ENCODE data around the gene OR1F1. TPM values are rescaled to one million over a fixed set of nuclear protein-coding genes. Genes with fewer than 3 reads are reported as not detected.

Gene OR1F1
- polyA plus RNA-seq, 1 of the 3 experiments (the other 2 are of a cell fraction) = 0.71 TPM

DNA sequence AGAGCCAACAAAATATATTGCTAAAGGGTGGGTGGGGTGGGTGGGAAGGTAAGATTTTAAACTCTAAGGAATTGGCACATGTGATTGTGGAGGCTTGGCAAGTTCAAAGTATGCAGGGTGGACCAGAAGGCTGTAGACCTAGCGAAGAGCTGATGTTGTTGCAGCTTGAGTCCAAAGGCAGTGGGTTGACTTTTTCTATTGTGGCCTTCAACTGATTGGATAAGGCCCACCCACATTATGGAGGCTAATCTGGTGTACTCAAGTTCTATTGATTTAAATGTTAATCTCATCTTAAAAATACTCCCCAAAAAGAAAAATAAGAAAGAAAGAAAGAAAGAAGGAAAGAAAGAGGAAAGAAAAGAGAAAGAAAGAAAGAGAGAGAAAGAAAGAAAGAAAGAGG is 24.6 kb downstream of the OR1F1 start:
- H3K36me3 ChIP-seq (replicated peaks in 1 of 2; ENCODE audit: control insufficient read depth in 1 of 2, insufficient read depth in 2 of 2, low read length in 1 of 2) = no peaks in the 10 kb centered on the region
- H3K27me3 ChIP-seq (ENCODE audit: insufficient read depth) = peaks cover 13% of the 10 kb centered on the region; the same call in 1 of the 2 replicates
- H3K4me3 ChIP-seq (ENCODE audit: low read depth in 2 of 2, low read length in 1 of 2) = no peak overlapping the region
- H3K4me1 ChIP-seq (ENCODE audit: control insufficient read depth in 1 of 2, insufficient read depth in 2 of 2, low read depth in 1 of 2, low read length in 1 of 2) = no peaks in the 10 kb centered on the region
- no peaks in the 10 kb centered on the region for H3K79me2 ChIP-seq (ENCODE audit: insufficient read depth)
- no peaks in the 10 kb centered on the region for H3F3A ChIP-seq (replicated peaks; ENCODE audit: insufficient read depth)
- no peak overlapping the region for H2AFZ ChIP-seq (ENCODE audit: low read depth)
- no peaks in the 10 kb centered on the region for H3K9me3 ChIP-seq
- ChIA-PET CTCF (no interaction called here), POLR2A (no interaction called here)
- H3K27ac ChIP-seq (ENCODE audit: low read depth in 2 of 2, low read length in 1 of 2) = no peak overlapping the region
- no peak overlapping the region for H3K4me2 ChIP-seq
- no peaks in the 10 kb centered on the region for H4K20me1 ChIP-seq (ENCODE audit: insufficient read depth)
- no peaks in the 10 kb centered on the region for H3K9me2 ChIP-seq
- DNase-seq = no peak
- 4% methylated on average over 1 of the region's 1 CpG for WGBS (ENCODE audit: low lambda C conversion rate)
- no peak overlapping the region for H3K9ac ChIP-seq
- TF ChIP-seq, protein P1, sequence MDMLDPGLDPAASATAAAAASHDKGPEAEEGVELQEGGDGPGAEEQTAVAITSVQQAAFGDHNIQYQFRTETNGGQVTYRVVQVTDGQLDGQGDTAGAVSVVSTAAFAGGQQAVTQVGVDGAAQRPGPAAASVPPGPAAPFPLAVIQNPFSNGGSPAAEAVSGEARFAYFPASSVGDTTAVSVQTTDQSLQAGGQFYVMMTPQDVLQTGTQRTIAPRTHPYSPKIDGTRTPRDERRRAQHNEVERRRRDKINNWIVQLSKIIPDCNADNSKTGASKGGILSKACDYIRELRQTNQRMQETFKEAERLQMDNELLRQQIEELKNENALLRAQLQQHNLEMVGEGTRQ (IDR thresholded peaks at IDR 0.05; ENCODE audit: borderline replicate concordance, low read depth, low read length) = no peak
- TF ChIP-seq FOSL2 (IDR thresholded peaks at IDR 0.05; ENCODE audit: borderline replicate concordance, low read depth) (no peak), SIN3A (IDR thresholded peaks at IDR 0.05; ENCODE audit: borderline replicate concordance, low read depth, low read length) (no peak), JUND (IDR thresholded peaks at IDR 0.05) (no peak), POLR2AphosphoS5 (IDR thresholded peaks at IDR 0.05; ENCODE audit: low read depth, low read length) (no peak), CHD2 (IDR thresholded peaks at IDR 0.05; ENCODE audit: low read length, partially characterized antibody) (no peak), TCF12 (IDR thresholded peaks at IDR 0.05) (no peak), NFIC (IDR thresholded peaks at IDR 0.05; ENCODE audit: borderline replicate concordance) (no peak), FOXM1 (IDR thresholded peaks at IDR 0.05; ENCODE audit: low read depth) (no peak), ELF1 (IDR thresholded peaks at IDR 0.05) (no peak), TAF1 (IDR thresholded peaks at IDR 0.05; ENCODE audit: borderline replicate concordance, low read depth, low read length) (no peak)
- TF ChIP-seq, protein P2, sequence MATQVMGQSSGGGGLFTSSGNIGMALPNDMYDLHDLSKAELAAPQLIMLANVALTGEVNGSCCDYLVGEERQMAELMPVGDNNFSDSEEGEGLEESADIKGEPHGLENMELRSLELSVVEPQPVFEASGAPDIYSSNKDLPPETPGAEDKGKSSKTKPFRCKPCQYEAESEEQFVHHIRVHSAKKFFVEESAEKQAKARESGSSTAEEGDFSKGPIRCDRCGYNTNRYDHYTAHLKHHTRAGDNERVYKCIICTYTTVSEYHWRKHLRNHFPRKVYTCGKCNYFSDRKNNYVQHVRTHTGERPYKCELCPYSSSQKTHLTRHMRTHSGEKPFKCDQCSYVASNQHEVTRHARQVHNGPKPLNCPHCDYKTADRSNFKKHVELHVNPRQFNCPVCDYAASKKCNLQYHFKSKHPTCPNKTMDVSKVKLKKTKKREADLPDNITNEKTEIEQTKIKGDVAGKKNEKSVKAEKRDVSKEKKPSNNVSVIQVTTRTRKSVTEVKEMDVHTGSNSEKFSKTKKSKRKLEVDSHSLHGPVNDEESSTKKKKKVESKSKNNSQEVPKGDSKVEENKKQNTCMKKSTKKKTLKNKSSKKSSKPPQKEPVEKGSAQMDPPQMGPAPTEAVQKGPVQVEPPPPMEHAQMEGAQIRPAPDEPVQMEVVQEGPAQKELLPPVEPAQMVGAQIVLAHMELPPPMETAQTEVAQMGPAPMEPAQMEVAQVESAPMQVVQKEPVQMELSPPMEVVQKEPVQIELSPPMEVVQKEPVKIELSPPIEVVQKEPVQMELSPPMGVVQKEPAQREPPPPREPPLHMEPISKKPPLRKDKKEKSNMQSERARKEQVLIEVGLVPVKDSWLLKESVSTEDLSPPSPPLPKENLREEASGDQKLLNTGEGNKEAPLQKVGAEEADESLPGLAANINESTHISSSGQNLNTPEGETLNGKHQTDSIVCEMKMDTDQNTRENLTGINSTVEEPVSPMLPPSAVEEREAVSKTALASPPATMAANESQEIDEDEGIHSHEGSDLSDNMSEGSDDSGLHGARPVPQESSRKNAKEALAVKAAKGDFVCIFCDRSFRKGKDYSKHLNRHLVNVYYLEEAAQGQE (IDR thresholded peaks at IDR 0.05; ENCODE audit: low read depth, low read length) = no peak
- TF ChIP-seq, protein P3, sequence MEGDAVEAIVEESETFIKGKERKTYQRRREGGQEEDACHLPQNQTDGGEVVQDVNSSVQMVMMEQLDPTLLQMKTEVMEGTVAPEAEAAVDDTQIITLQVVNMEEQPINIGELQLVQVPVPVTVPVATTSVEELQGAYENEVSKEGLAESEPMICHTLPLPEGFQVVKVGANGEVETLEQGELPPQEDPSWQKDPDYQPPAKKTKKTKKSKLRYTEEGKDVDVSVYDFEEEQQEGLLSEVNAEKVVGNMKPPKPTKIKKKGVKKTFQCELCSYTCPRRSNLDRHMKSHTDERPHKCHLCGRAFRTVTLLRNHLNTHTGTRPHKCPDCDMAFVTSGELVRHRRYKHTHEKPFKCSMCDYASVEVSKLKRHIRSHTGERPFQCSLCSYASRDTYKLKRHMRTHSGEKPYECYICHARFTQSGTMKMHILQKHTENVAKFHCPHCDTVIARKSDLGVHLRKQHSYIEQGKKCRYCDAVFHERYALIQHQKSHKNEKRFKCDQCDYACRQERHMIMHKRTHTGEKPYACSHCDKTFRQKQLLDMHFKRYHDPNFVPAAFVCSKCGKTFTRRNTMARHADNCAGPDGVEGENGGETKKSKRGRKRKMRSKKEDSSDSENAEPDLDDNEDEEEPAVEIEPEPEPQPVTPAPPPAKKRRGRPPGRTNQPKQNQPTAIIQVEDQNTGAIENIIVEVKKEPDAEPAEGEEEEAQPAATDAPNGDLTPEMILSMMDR (IDR thresholded peaks at IDR 0.05) = no peak
